GM12878 (cell line): ENCODE data around the gene DAPK2. TPM values are rescaled to one million over a fixed set of nuclear protein-coding genes. Genes with fewer than 3 reads are reported as not detected.

Experiments
- ATAC-seq: fragments of 200-7000 bp; cut with Tn5 transposase; 3 replicates; pipeline ENCODE4 v1.9.1; 2020; ENCODE audit warnings: mild to moderate bottlenecking, moderate library complexity
- BruUV-seq: library from RNA; stranded (reverse); fragments of 400-500 nt; replicated peaks from 2 replicates; lab custom pipeline; 2021; lab: Mats Ljungman, UMichigan
- CTCF ChIA-PET: fragments of 300-600 bp; sonication (Branson Sonifier 250); formaldehyde crosslinking; extraction: SDS; loops from one replicate; lab custom pipeline; 2021; ENCODE audit warnings: inconsistent platforms; lab: Yijun Ruan, JAX
- POLR2A ChIA-PET: fragments of 350-600 bp; formaldehyde crosslinking; extraction: SDS; loops from one replicate; lab custom pipeline; 2021; ENCODE audit warnings: inconsistent platforms; lab: Charles Lee
- RAD21 ChIA-PET: fragments of 300-600 bp; sonication (Branson Sonifier 250); formaldehyde crosslinking; loops from one replicate; lab custom pipeline; 2023; ENCODE audit warnings: antibody characterized with exemption; ENCODE audit not compliant: unreplicated experiment; lab: Charles Lee
- SMC1A ChIA-PET: fragments of 300-600 bp; sonication (Branson Sonifier 250); formaldehyde crosslinking; loops from one replicate; lab custom pipeline; 2023; ENCODE audit not compliant: unreplicated experiment, uncharacterized antibody; lab: Charles Lee
- DNase-seq: peaks from one replicate; pipeline ENCODE4 v3.0.0-alpha.2; 2011; ENCODE audit warnings: low read depth, low spot score
- FAIRE-seq: peaks from 3 replicates; lab custom pipeline; 2011; peaks lifted over from hg19 to GRCh38; lab: Jason Lieb, UNC
- H2AFZ ChIP-seq: 2 replicates; pipeline ENCODE4 v1.6.0; 2011; ENCODE audit warnings: low read depth, low read length, control low read depth; ENCODE audit not compliant: control insufficient read depth
- H3K27ac ChIP-seq: 2 replicates; pipeline ENCODE4 v1.5.1; 2011; ENCODE audit warnings: control low read depth; ENCODE audit not compliant: control insufficient read depth, insufficient read depth
- H3K27me3 ChIP-seq, 2 experiments: replicated peaks in 1 of 2; 2 replicates each; pipeline versions ENCODE4 v1.6.0 to v1.6.1; 2011; ENCODE audit warnings: low read length in 1 of 2; ENCODE audit not compliant: control insufficient read depth in 2 of 2, insufficient read depth in 2 of 2
- H3K36me3 ChIP-seq, 2 experiments: 2 replicates each; pipeline ENCODE4 v1.5.1; 2011; ENCODE audit warnings: low read length in 1 of 2; ENCODE audit not compliant: control insufficient read depth in 2 of 2, insufficient read depth in 2 of 2
- H3K4me1 ChIP-seq: 2 replicates; pipeline ENCODE4 v1.6.1; 2011; ENCODE audit warnings: mild to moderate bottlenecking, low read length, moderate library complexity, mixed read lengths; ENCODE audit not compliant: control insufficient read depth, insufficient read depth
- H3K4me2 ChIP-seq: 2 replicates; pipeline ENCODE4 v1.6.0; 2011; ENCODE audit warnings: control low read depth; ENCODE audit not compliant: control insufficient read depth, insufficient read depth
- H3K4me3 ChIP-seq: fragments of 200-600 bp; sonication (generic); 2 replicates; pipeline ENCODE4 v1.5.1; 2016
- H3K79me2 ChIP-seq: 2 replicates; pipeline ENCODE4 v1.6.0; 2011; ENCODE audit warnings: low read length; ENCODE audit not compliant: control insufficient read depth, insufficient read depth
- H3K9ac ChIP-seq: 2 replicates; pipeline ENCODE4 v1.8.0; 2011; ENCODE audit warnings: low read length, control low read depth, mixed read lengths; ENCODE audit not compliant: control insufficient read depth, insufficient read depth
- H3K9me3 ChIP-seq: replicated peaks from 3 replicates; pipeline ENCODE4 v1.5.1; 2011; ENCODE audit warnings: mild to moderate bottlenecking, low read length; ENCODE audit not compliant: control insufficient read depth, insufficient read depth
- H4K20me1 ChIP-seq: 2 replicates; pipeline ENCODE4 v1.6.0; 2011; ENCODE audit not compliant: control insufficient read depth, insufficient read depth
- CHD4 ChIP-seq: fragments of 200-600 bp; sonication (generic); IDR thresholded peaks from 2 replicates; pipeline ENCODE4 v1.6.1; 2016; ENCODE audit warnings: mild to moderate bottlenecking
- EED ChIP-seq: sonication (generic); IDR thresholded peaks from 2 replicates; pipeline ENCODE4 v1.6.1; 2016; ENCODE audit warnings: antibody characterized with exemption, low read depth
- ETV6 ChIP-seq, 2 experiments: fragments of 450-650 bp in 1 of 2; IDR thresholded peaks in 1 of 2; conservative IDR thresholded peaks in 1 of 2; 2 replicates each; pipeline ENCODE4 v1.6.1; 2014; ENCODE audit warnings: antibody characterized with exemption in 1 of 2, borderline replicate concordance in 1 of 2, low read depth in 1 of 2, mild to moderate bottlenecking in 1 of 2, moderate library complexity in 1 of 2
- FOXK2 ChIP-seq: fragments of 450-650 bp; IDR thresholded peaks from 2 replicates; pipeline ENCODE4 v1.6.1; 2017; ENCODE audit warnings: mild to moderate bottlenecking, moderate library complexity
- HDGF ChIP-seq: fragments of 450-650 bp; IDR thresholded peaks from 2 replicates; pipeline ENCODE4 v1.6.1; 2016; ENCODE audit warnings: antibody characterized with exemption
- KLF5 ChIP-seq: fragments of 450-650 bp; IDR thresholded peaks from 2 replicates; pipeline ENCODE4 v1.6.1; 2014; ENCODE audit warnings: mild to moderate bottlenecking; ENCODE audit not compliant: partially characterized antibody
- NBN ChIP-seq: fragments of 450-650 bp; IDR thresholded peaks from 2 replicates; pipeline ENCODE4 v1.6.1; 2016
- NKRF ChIP-seq: fragments of 450-650 bp; conservative IDR thresholded peaks from 2 replicates; pipeline ENCODE4 v1.6.1; 2017; ENCODE audit warnings: mild to moderate bottlenecking, moderate library complexity
- RAD21 ChIP-seq: IDR thresholded peaks from 2 replicates; pipeline ENCODE4 v1.6.1; 2011; ENCODE audit warnings: mild to moderate bottlenecking, low read depth, low read length, moderate library complexity; ENCODE audit not compliant: insufficient read depth
- RELB ChIP-seq: fragments of 450-650 bp; IDR thresholded peaks from 2 replicates; pipeline ENCODE4 v1.6.1; 2017; ENCODE audit warnings: low read depth, mild to moderate bottlenecking, moderate library complexity
- SMARCA5 ChIP-seq: fragments of 450-650 bp; IDR thresholded peaks from 2 replicates; pipeline ENCODE4 v1.6.1; 2017; ENCODE audit warnings: mild to moderate bottlenecking
- USF2 ChIP-seq: IDR thresholded peaks from 2 replicates; pipeline ENCODE4 v1.6.1; 2011; ENCODE audit warnings: low read depth, low read length, improper control_type of control experiment, borderline replicate concordance
- WGBS: methylation state at CpG from one replicate; pipeline ENCODE4 v1.1.6; 2016; ENCODE audit warnings: low lambda C conversion rate; ENCODE audit not compliant: insufficient replicate concordance, insufficient coverage; ENCODE audit errors: missing lambda C conversion rate; 5-methylcytosine and 5-hydroxymethylcytosine counted together
- in situ Hi-C: fragments of 300-500 bp; cut with MboI; formaldehyde crosslinking; loops from 9 replicates; pipeline ENCODE4 v1.14.3; 2018; ENCODE audit warnings: mixed read lengths
- intact Hi-C: fragments of 100-400 bp; cut with micrococcal nuclease; formaldehyde crosslinking; loops from one replicate; pipeline ENCODE4 v1.14.2; 2022; ENCODE audit not compliant: unreplicated experiment
- polyA plus RNA-seq, 11 experiments: library from polyadenylated mRNA; depleted of rRNA in 4 of 11; unstranded in 6 of 11; stranded (reverse) in 5 of 11; fragments of >200 nt; fragmentation: Nextera tagmentation in 4 of 11; fragmentation: Illumina TruSeq in 1 of 11; extraction: Ambion mirVana in 4 of 11; extraction: Trizol in 1 of 11; gene quantifications; 1 replicate in 1 of 11; 2 replicates in 10 of 11; pipeline versions ENCODE4 v1.2.1 to v1.2.3, GENCODE V29; 2011 to 2016; ENCODE audit warnings: inconsistent platforms in 2 of 11, missing spikeins in 2 of 11, low read depth in 1 of 11
- total RNA-seq, 4 experiments: library from RNA; depleted of rRNA in 3 of 4; stranded (reverse); fragments of >200 nt in 3 of 4; fragmentation: Illumina TruSeq in 1 of 4; extraction: Trizol in 1 of 4; gene quantifications; 2 replicates each; pipeline versions ENCODE4 v1.2.1 to v1.2.3, GENCODE V29; 2013 to 2021

The DAPK2 gene
- total and polyA plus RNA-seq, 10 of the 15 experiments (the other 5 are each of a cell fraction or from before 2014, with no cell fraction given) = 0.69 to 8.4 (median 4.1) TPM

GRCh38 chr15:63891079-63891767 lies 155.1 kb downstream of the DAPK2 start (continued):
- TF ChIP-seq RELB (peak; percentile 26; the same call in 1 of the 2 replicates), ETV6 (conservative IDR thresholded peaks at IDR 0.05 in 1 of 2, IDR thresholded peaks at IDR 0.05 in 1 of 2; ENCODE audit: borderline replicate concordance in 1 of 2, low read depth in 1 of 2) (no peak), RAD21 (peak; percentile 88), USF2 (no peak), SMARCA5 (peak; percentile 84; the same call in 1 of the 2 replicates), HDGF (peak; percentile 50), EED (peak; percentile 38; the same call in 1 of the 2 replicates)
- TF ChIP-seq, all 136 proteins: peak for 15

GRCh38 chr15:63890617-63891016 lies 155.7 kb downstream of the DAPK2 start:
- peaks cover 56% of the 10 kb centered on the region for H3K4me1 ChIP-seq
- no peaks in the 10 kb centered on the region for H3K36me3 ChIP-seq
- RAD21 ChIA-PET = interaction anchor here (0.7 to 9.0 kb wide), 16 partner anchors 9 to 281 kb away, joined by 3 to 77 read pairs (median 7); no protein-coding TSS in a partner anchor
- intact Hi-C loops = loop anchor here (1.0 to 10.0 kb wide), 5 partner anchors 58 to 386 kb away; partner anchors contain the start of genes HERC1 and USP3
- no peak overlapping the region for H3K27ac ChIP-seq
- DNase-seq = no peak
- no peaks in the 10 kb centered on the region for H4K20me1 ChIP-seq
- 65% methylated on average over 6 of the region's 6 CpGs for WGBS
- H3K4me3 ChIP-seq = no peak overlapping the region
- H3K9me3 ChIP-seq = no peaks in the 10 kb centered on the region; the same call in 2 of the 3 replicates
- no peak for ATAC-seq
- BruUV-seq = no TSS peak
- SMC1A ChIA-PET = interaction anchor here (0.6 to 9.9 kb wide), 27 partner anchors 10 to 658 kb away, joined by 3 to 143 read pairs (median 4); no protein-coding TSS in a partner anchor
- no peaks in the 10 kb centered on the region for H3K27me3 ChIP-seq
- no peak overlapping the region for H3K4me2 ChIP-seq
- H2AFZ ChIP-seq = no peak overlapping the region
- POLR2A ChIA-PET = interaction anchor here (0.6 to 1.2 kb wide), 5 partner anchors 9 to 124 kb away, joined by 3 to 5 read pairs (median 3); no protein-coding TSS in a partner anchor
- FAIRE-seq = no peak
- H3K79me2 ChIP-seq = no peaks in the 10 kb centered on the region
- CTCF ChIA-PET = interaction anchor here (0.7 to 8.7 kb wide), 29 partner anchors 9 to 203 kb away, joined by 3 to 147 read pairs (median 5); partner anchors contain the start of genes CIAO2A, DAPK2 and HERC1
- H3K9ac ChIP-seq = no peak overlapping the region
- in situ Hi-C loops = loop anchor here (5.0 kb wide), 1 partner anchor 138 kb away; no protein-coding TSS in a partner anchor
- TF ChIP-seq CHD4 (no peak), NKRF (no peak), KLF5 (no peak), RELB (no peak; the same call in 1 of the 2 replicates), FOXK2 (no peak), SMARCA5 (no peak), HDGF (no peak), NBN (no peak), USF2 (no peak)
